Stimulated activated CD8-positive, alpha-beta memory T cell treated with anti-CD3 and anti-CD28 coated beads, Interleukin-7, amount 100 ng/mL, for 48 hours (primary cell): ENCODE data around the gene GCA.

Source experiments
- DNase-seq, 2 donors: peaks; one replicate each; pipeline ENCODE4 v3.0.0-alpha.2; 2020; ENCODE audit warnings: low read depth in 1 of 2; ENCODE audit errors: extremely low read depth in 1 of 2

GCA gene

GRCh38 chr2:162343824-162344616 is at the start of gene GCA:
TSS of gene GCA (plus strand) at chr2:162344132. CDS start at chr2:162344249, 117 bp downstream.
- peak; percentile 93 to 97 for DNase-seq

- DNase-seq, result no peak
These were observed 48.9 kb upstream of the GCA start for GRCh38 chr2:162295009-162295408.

GRCh38 chr2:162297925-162298552 is 45.9 kb upstream of the GCA start:
- peak in 1 of 2 donors; percentile 20 for DNase-seq

DNA sequence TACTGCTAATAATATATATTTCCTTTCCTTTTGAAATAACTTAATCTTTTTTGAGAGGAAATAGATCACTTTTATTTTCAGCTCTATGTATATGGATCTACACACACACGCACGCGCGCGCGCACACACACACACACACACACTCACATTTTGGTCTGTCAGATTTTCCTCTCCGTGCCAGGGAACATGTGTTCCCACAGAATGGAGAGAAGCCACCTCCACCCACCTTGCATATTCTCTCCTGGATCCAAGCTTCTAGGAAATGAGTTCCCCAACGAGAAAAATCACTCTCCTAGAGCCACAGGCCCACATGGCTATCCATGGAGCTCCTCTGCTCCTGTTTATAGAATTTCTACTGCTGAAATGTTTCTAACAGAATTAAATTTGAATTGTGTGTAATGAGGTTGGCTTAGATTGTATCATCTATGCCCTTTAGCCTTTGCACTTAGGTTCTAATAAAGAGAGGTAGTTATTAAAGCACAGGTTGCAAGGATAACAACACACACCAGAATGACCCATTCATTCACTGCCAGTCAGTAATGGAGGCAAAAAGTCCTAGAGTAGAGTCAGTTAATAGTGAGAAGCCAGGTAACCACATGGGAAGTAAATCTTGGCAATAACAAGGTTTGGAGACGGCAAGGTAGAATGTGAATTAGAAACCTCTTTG is 45.1 kb upstream of the GCA start:
- DNase-seq, result no peak

DNA sequence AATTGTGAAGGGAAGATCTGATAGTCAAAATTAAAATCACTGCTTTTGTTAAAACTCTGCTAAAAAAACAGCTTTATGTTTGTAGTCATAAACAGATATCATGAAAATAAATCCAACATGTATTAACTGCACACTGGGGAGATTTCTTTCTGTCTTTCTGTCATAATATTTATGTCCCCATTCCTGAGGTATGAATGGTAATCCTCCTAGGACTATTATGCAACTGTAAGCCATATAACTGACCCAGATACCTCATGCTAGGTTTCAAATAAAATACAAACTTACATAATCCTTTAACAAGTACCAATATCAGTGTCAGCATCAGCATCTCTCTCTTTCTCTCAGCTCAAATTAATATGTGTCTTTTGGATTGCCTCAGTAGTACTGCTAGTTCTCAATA is 43.7 kb upstream of the GCA start:
- no peak for DNase-seq

DNA sequence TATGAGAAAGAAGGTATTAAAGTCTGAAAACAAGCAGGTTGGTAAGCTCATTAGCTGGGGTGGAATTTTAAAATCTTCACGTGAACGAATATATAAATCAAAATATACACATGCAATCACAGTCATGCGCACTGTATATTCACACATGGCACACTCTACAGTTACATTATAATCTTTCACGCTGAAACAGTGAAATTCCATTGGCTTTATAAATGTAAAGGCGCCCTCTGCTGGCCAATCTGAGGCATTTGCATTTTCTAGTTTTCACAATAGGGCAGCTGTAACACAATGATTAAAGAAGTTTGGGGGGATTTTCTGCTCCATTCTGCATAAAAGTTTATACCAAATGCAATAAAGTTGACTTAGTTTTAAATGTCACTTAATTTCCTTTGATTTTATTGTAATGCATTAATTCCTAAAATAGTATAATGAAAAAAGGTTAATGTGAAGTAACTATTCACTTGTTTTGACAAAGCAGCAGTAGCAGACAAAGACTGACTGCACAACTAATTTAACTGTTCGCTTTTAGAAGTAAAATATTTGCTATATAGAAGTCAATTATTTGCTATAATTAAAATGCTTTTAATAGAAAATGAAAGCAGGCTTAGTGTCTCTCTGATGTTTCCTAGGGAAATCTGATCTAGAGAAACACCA is 42.7 kb upstream of the GCA start:
- no peak for DNase-seq

DNA sequence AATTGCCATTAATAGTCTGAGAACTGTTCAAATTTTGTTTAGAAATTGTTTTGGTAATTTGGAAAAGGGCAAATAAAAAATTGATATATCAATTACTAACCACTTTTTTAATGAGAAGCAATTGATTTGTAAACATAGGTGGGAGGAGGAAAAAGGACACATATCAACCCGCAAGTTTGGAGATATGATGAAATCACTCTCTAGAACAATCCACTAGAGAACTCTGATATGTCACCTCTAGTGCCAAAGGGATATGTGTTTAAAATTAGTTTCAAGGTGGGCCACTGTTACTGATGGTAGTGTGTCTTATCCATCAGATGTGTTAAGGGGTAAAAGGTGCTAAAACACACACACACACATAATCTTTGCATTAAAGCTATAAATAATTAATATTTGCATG is 42.1 kb upstream of the GCA start:
- no peak for DNase-seq

GRCh38 chr2:162305901-162306300 is 38.0 kb upstream of the GCA start:
- no peak for DNase-seq

GRCh38 chr2:162308747-162309503 is 35.0 kb upstream of the GCA start:
- DNase-seq, result no peak

DNA sequence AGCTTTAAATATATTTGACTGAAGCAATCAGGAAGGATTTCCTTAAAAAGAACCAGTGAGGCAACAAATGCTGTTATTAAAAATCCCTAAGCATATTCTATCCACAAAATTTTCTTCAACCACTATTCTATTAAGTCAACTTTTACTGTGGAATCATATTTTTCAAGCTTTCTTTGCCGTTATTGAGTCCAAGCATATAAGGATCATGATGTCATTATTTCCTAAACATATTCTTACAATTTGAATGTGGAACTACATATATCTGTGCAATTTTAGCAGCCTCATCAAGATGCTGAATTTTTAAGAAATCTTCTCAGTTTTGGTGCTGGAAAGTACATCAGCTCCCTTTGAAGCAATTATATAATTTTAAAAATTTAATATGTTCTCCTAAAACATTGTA is 31.1 kb upstream of the GCA start:
- DNase-seq, result no peak

DNA sequence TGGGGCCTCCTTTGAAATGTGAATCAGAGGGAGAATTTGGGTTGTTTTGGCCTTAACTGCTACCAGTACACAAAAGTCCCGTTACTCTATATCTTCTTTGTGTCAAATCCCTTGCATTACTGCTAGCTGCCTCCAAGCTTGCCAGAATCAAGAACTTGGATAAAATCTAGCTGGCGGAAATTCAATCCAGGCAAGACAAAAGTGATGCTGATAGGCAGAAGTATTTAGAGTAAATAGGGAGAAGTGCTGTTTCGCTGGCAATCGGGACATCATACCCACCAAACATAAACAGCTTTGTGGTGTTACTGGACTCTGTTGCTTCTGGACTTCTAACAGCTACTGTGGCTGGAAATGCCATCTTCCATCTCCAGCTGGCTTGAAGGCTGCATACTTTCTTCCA is 28.0 kb upstream of the GCA start:
- DNase-seq, result no peak

GRCh38 chr2:162316590-162316989 is 27.3 kb upstream of the GCA start:
- no peak for DNase-seq

DNA sequence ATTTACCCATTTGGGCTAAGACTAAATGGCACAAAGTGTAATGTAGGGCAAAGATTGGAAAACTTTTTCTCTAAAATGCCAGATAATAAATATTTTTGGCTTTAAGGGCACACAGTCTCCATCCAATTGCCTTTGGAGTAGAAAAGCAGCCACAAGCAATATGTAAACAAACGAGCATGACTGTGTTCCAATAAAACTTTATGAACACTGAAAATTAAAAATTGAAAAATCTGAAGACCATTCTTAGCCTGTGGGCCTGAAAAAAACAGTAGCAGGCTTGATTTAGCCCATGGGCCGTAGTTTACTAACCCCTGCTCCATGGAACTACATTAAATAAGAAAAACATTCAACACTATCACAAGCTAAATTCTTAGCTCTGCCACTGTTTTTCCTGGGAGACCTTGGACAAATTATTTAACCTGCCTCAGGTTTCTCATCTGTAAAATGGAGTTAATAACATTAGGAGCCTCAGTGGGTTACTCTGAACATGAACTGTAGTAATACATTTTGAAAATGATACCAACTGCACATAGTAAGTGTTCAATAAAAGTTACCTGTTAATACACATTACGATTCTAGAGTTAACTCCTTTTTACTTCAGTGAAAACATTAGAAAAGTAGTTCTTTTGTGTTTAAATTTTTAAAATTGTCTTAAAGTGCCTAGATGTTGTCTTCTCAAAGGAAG is 26.7 kb upstream of the GCA start:
- DNase-seq, result no peak

- DNase-seq, result no peak
These were observed 26.0 kb upstream of the GCA start for GRCh38 chr2:162317861-162318327.

DNA sequence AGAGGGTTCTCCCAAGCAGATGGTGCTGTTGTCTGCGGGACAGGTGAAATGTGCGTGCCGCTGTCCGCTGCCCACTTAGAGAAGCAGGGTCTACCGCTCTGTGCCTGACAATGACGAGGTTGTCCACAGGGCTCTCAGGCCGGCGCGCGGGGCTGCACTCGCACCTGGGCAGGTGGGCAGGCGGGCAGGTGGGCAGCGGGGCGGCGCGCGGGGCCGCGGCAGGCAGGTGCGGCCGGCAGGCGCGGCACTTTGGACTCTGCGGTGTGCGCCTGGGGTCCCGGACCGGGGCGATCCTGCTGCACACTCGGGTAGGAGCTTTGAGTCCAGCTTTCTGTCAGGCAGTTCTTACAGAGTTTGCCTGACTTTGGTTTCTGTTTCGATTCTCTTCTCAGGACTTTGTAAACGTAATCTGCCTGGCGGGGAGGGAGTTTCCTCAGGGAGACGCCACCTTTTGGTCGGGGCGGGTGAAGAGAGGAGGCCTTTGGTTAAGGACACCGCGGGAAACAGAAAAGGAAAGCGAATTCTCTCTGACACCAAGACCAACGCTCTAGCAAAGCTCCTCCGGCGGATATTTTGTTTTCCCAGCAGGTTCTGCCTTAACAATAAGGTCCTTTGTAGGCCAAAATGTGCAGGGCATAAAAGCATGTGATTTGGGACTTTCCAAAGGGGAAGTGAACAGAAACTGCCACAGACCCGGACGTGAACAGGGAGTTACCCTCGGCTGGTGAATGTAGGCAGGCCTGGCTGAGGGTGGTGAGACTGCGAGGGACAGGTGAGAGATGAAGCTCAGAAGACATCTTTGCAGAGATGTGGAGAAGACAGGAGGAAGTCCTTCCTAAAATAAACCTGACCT is 25.4 kb upstream of the GCA start, which contains the start of gene IFIH1:
IFIH1 (minus strand) TSS at position 357 of the 853 bp plus-strand sequence. CDS start 377 bp downstream, outside the sequence.
- peak; percentile 33 to 70 for DNase-seq

GRCh38 chr2:162320864-162321517 is 22.9 kb upstream of the GCA start:
- no peak for DNase-seq

DNA sequence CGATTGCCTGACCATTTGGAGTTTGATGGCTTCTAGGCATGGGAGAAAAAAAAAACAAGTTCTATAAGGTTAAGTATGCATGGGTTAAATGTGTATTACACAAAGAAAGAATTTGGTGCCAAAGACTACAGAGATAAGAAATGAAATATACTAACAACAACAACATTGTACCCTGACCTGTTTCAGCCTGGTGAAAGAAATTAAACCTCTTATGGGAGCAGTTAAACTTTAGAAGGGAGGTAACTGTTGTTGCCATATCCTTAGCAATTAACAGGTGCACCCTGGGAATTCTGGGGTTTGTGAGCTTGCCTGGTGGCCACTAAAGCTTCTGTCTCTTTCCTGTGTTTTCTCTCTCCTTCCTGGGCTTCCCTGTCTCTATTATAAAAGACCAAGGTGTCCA is 19.0 kb upstream of the GCA start:
- DNase-seq, result no peak

GRCh38 chr2:162327134-162327769 is 16.7 kb upstream of the GCA start:
- no peak for DNase-seq
